HCT116 (cell line): ENCODE measurements around the gene DBNDD2. TPM values are rescaled to one million over a fixed set of nuclear protein-coding genes. Genes with fewer than 3 reads are reported as not detected.

ENCODE experiments used
- ATAC-seq: fragments of 200-7000 bp; cut with Tn5 transposase; 2 replicates; pipeline ENCODE4 v1.9.1; 2020; ENCODE audit warnings: mild to moderate bottlenecking, moderate library complexity
- BruUV-seq: library from RNA; stranded (reverse); fragments of 400-500 nt; replicated peaks from 2 replicates; lab custom pipeline; 2021; lab: Mats Ljungman, UMichigan
- CTCF ChIA-PET: fragments of 300-600 bp; sonication (Branson Sonifier 250); formaldehyde crosslinking; loops from one replicate; lab custom pipeline; 2021; ENCODE audit warnings: antibody characterized with exemption; lab: Charles Lee
- POLR2A ChIA-PET: fragments of 300-600, 350-600 bp; sonication (Branson Sonifier 250); formaldehyde crosslinking; loops from one replicate; lab custom pipeline; 2021; ENCODE audit warnings: antibody characterized with exemption; lab: Charles Lee
- RAD21 ChIA-PET, 2 experiments: fragments of 300-600 bp; sonication (Branson Sonifier 250); formaldehyde crosslinking; loops; one replicate each; lab custom pipeline; 2023; ENCODE audit warnings: low total read pairs in 2 of 2; ENCODE audit not compliant: uncharacterized antibody in 2 of 2, unreplicated experiment in 2 of 2, low non-redundant PET in 1 of 2; lab: Charles Lee
- DNase-seq: peaks from one replicate; pipeline ENCODE4 v3.0.0-alpha.2; 2010; ENCODE audit warnings: low read depth, low spot score
- H2AFZ ChIP-seq: fragments of 200-600 bp; shearing (Covaris generic), sonication (generic); 2 replicates; pipeline ENCODE4 v1.6.1; 2017; ENCODE audit warnings: low read depth, mixed run types, mixed read lengths, antibody characterized with exemption, low read length; ENCODE audit not compliant: poor library complexity, severe bottlenecking
- H3K27ac ChIP-seq: 2 replicates; pipeline ENCODE4 v1.5.1; 2012; ENCODE audit warnings: low read depth, low read length
- H3K27me3 ChIP-seq: fragments of 200-600 bp; sonication (generic); 2 replicates; pipeline ENCODE4 v1.6.1; 2016; ENCODE audit warnings: mixed run types, low read length, mixed read lengths; ENCODE audit not compliant: insufficient read depth
- H3K36me3 ChIP-seq, 2 experiments: fragments of 200-500 bp in 1 of 2; fragments of 200-600 bp in 1 of 2; sonication (Bioruptor generic) in 1 of 2; sonication (generic) in 1 of 2; 2 replicates each; pipeline versions ENCODE4 v1.5.1 to v1.6.1; 2014 to 2016; ENCODE audit warnings: low read length in 2 of 2, inconsistent platforms in 1 of 2, mixed read lengths in 1 of 2, mixed run types in 1 of 2; ENCODE audit not compliant: insufficient read depth in 2 of 2, control insufficient read depth in 1 of 2
- H3K4me1 ChIP-seq, 2 experiments: fragments of 200-600 bp in 1 of 2; sonication (generic) in 1 of 2; 2 replicates each; pipeline versions ENCODE4 v1.5.1 to v1.6.1; 2012 to 2017; ENCODE audit warnings: low read length in 2 of 2, inconsistent platforms in 1 of 2, mild to moderate bottlenecking in 1 of 2, mixed read lengths in 1 of 2, mixed run types in 1 of 2, moderate library complexity in 1 of 2; ENCODE audit not compliant: insufficient read depth in 2 of 2, control insufficient read depth in 1 of 2
- H3K4me2 ChIP-seq: fragments of 200-600 bp; sonication (generic); 2 replicates; pipeline ENCODE4 v1.6.1; 2017; ENCODE audit warnings: mixed run types, low read length, mixed read lengths
- H3K4me3 ChIP-seq, 2 experiments: fragments of 200-600 bp in 1 of 2; sonication (generic) in 1 of 2; replicated peaks in 1 of 2; 2 replicates each; pipeline ENCODE4 v1.5.1; 2011 to 2016; ENCODE audit warnings: low read length in 2 of 2, control low read depth in 1 of 2, low read depth in 1 of 2, mild to moderate bottlenecking in 1 of 2, mixed read lengths in 1 of 2, mixed run types in 1 of 2
- H3K79me2 ChIP-seq: fragments of 200-600 bp; sonication (generic); 2 replicates; pipeline ENCODE4 v1.6.1; 2017; ENCODE audit warnings: mild to moderate bottlenecking, mixed run types, low read length, moderate library complexity, mixed read lengths; ENCODE audit not compliant: insufficient read depth
- H3K9ac ChIP-seq: fragments of 200-600 bp; sonication (generic); 2 replicates; pipeline ENCODE4 v1.6.1; 2016; ENCODE audit warnings: low read length, mixed read lengths
- H3K9me2 ChIP-seq: fragments of 200-600 bp; sonication (generic), shearing (Covaris generic); 2 replicates; pipeline ENCODE4 v1.6.1; 2017; ENCODE audit warnings: mixed run types, mild to moderate bottlenecking, moderate library complexity; ENCODE audit not compliant: insufficient read depth
- H3K9me3 ChIP-seq, 2 experiments: fragments of 200-500 bp in 1 of 2; fragments of 200-600 bp in 1 of 2; sonication (Bioruptor generic) in 1 of 2; sonication (generic) in 1 of 2; 2 replicates each; pipeline ENCODE4 v1.6.1; 2014 to 2017; ENCODE audit warnings: low read length in 2 of 2, mixed read lengths in 2 of 2, inconsistent platforms in 1 of 2, low read depth in 1 of 2, mild to moderate bottlenecking in 1 of 2, mixed run types in 1 of 2, moderate library complexity in 1 of 2; ENCODE audit not compliant: control insufficient read depth in 1 of 2, insufficient read depth in 1 of 2
- H4K20me1 ChIP-seq: fragments of 200-600 bp; sonication (generic), shearing (Covaris generic); 2 replicates; pipeline ENCODE4 v1.6.1; 2017; ENCODE audit warnings: mixed run types, mild to moderate bottlenecking, moderate library complexity; ENCODE audit not compliant: insufficient read depth
- EGR1 ChIP-seq: IDR thresholded peaks from 2 replicates; pipeline ENCODE4 v1.6.1; 2012; ENCODE audit warnings: low read depth
- EZH2 ChIP-seq: fragments of 200-600 bp; sonication (generic); IDR thresholded peaks from 2 replicates; pipeline ENCODE4 v1.6.1; 2017; ENCODE audit warnings: antibody characterized with exemption, mixed run types
- FOSL1 ChIP-seq: IDR thresholded peaks from 2 replicates; pipeline ENCODE4 v1.6.1; 2012; ENCODE audit warnings: low read depth
- POLR2AphosphoS5 ChIP-seq: IDR thresholded peaks from 2 replicates; pipeline ENCODE4 v1.6.1; 2011; ENCODE audit warnings: mild to moderate bottlenecking, low read depth, low read length, moderate library complexity
- SIN3A ChIP-seq: IDR thresholded peaks from 2 replicates; pipeline ENCODE4 v1.6.1; 2012; ENCODE audit warnings: low read depth
- TCF7L2 ChIP-seq: IDR thresholded peaks from 2 replicates; pipeline ENCODE4 v1.7.0; 2011; ENCODE audit warnings: borderline replicate concordance, inconsistent platforms; ENCODE audit not compliant: insufficient read depth, insufficient read length; ENCODE audit errors: extremely low read depth
- intact Hi-C: fragments of 100-400 bp; cut with micrococcal nuclease; formaldehyde crosslinking; loops from 2 replicates; pipeline ENCODE4 v1.10.0; 2022
- total RNA-seq: library from RNA; stranded (reverse); gene quantifications from one replicate; pipeline ENCODE4 v1.2.1, GENCODE V29; 2021; ENCODE audit not compliant: unreplicated experiment
- TF ChIP-seq, protein P1 (sequence below): IDR thresholded peaks from 2 replicates; pipeline ENCODE4 v1.6.1; 2012
- TF ChIP-seq, protein P2 (sequence below): IDR thresholded peaks from 2 replicates; pipeline ENCODE4 v1.6.1; 2011; ENCODE audit warnings: mild to moderate bottlenecking, low read length, moderate library complexity; ENCODE audit not compliant: insufficient replicate concordance; ENCODE audit errors: extremely low read depth
- TF ChIP-seq, protein P3 (sequence below): IDR thresholded peaks from 2 replicates; pipeline ENCODE4 v1.6.1; 2012

The DBNDD2 gene
- total RNA-seq, 1 experiment from 2014 or later = 44.2 TPM

DNA sequence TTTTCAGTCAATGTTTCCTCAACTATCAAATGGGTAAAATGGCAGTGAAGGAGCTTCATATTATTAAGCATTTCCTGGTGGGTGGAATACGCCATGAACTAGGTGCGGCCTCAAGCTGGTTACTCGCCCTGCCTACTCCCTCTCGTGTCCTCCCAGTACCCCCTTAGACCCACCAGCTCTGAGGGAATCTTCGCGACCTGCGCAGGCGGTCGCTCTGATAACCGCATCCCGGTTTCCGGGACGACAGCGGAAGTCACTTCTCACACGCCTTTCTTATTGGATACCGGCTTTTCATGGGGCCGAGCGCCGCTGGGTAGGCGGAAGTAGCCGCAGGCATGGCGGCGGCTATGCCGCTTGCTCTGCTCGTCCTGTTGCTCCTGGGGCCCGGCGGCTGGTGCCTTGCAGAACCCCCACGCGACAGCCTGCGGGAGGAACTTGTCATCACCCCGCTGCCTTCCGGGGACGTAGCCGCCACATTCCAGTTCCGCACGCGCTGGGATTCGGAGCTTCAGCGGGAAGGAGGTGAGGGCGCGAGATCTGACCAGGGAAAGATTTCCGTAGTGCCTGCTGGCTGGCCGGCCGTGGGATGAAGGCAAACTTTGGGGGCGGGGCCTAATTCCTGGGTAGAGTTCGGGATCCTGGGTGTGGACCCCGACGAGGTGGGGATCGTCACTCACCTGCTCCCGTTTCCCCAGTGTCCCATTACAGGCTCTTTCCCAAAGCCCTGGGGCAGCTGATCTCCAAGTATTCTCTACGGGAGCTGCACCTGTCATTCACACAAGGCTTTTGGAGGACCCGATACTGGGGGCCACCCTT lies 7.9 kb downstream of the DBNDD2 start, which contains the start of gene PIGT (continued):
- TF ChIP-seq TCF7L2 (peak; percentile 57), POLR2AphosphoS5 (peak; percentile 94), FOSL1 (no peak), EGR1 (peak; percentile 46; the same call in 1 of the 2 replicates), EZH2 (no peak)
- TF ChIP-seq, protein P1, sequence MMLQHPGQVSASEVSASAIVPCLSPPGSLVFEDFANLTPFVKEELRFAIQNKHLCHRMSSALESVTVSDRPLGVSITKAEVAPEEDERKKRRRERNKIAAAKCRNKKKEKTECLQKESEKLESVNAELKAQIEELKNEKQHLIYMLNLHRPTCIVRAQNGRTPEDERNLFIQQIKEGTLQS = no peak

DNA sequence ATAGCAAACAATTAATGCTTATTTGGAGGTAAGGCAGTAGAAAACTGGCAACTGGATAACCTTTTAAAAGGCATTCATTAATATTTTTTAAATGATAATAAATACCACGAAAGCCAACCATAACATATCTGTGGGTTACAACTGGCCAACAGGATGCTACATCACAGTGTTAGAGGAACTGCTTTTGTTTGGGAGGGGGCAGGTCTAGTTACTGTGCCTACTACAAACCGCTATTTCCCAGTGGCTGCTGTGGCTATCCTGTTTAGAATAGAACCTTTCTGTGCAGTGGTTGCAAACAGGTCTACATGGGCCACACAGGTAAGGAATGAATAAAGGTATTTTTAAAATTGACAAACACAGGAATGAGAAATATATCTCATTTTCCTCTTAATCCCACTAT lies 8.8 kb downstream of the DBNDD2 start:
- TSS peak; percentile 48 for BruUV-seq
- POLR2A ChIA-PET = no interaction called here
- intact Hi-C loops = loop anchor here (1.0 kb wide), 1 partner anchor 43 kb away; no protein-coding TSS in a partner anchor

More for the DNA sequence above, 8.8 kb downstream of the DBNDD2 start:
- no peaks in the 10 kb centered on the region for H3K27me3 ChIP-seq
- peak overlapping the region; percentile 96 to 98 for H3K4me3 ChIP-seq
- peaks cover 4 to 14% of the 10 kb centered on the region in 2 experiments; a peak in 3 of 4 replicates for H3K4me1 ChIP-seq
- H3K36me3 ChIP-seq = peaks cover 17 to 30% of the 10 kb centered on the region in 2 experiments; a peak in 3 of 4 replicates
- no peak for DNase-seq
- H3K27ac ChIP-seq = no peak overlapping the region
- TF ChIP-seq SIN3A = no peak
- TF ChIP-seq, protein P2, sequence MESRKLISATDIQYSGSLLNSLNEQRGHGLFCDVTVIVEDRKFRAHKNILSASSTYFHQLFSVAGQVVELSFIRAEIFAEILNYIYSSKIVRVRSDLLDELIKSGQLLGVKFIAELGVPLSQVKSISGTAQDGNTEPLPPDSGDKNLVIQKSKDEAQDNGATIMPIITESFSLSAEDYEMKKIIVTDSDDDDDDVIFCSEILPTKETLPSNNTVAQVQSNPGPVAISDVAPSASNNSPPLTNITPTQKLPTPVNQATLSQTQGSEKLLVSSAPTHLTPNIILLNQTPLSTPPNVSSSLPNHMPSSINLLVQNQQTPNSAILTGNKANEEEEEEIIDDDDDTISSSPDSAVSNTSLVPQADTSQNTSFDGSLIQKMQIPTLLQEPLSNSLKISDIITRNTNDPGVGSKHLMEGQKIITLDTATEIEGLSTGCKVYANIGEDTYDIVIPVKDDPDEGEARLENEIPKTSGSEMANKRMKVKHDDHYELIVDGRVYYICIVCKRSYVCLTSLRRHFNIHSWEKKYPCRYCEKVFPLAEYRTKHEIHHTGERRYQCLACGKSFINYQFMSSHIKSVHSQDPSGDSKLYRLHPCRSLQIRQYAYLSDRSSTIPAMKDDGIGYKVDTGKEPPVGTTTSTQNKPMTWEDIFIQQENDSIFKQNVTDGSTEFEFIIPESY = no peak
- TF ChIP-seq, protein P3, sequence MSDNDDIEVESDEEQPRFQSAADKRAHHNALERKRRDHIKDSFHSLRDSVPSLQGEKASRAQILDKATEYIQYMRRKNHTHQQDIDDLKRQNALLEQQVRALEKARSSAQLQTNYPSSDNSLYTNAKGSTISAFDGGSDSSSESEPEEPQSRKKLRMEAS = no peak
- TF ChIP-seq FOSL1 = no peak
- H3K9me3 ChIP-seq = no peaks in the 10 kb centered on the region
- H3K9ac ChIP-seq = peak overlapping the region; percentile 90
- H4K20me1 ChIP-seq = no peaks in the 10 kb centered on the region
- H3K79me2 ChIP-seq = peaks cover 32% of the 10 kb centered on the region
- RAD21 ChIA-PET = interaction anchor here in 1 of 2 experiments (0.6 kb wide), 1 partner anchor 412 kb away, joined by 4 read pairs; no protein-coding TSS in a partner anchor
- peak overlapping the region; percentile 96 for H3K4me2 ChIP-seq
- CTCF ChIA-PET = no interaction called here
- no peaks in the 10 kb centered on the region for H3K9me2 ChIP-seq
- ATAC-seq = no peak
- no peak overlapping the region for H2AFZ ChIP-seq
